ENCODE data around the gene SLC17A9. TPM values are rescaled to one million over a fixed set of nuclear protein-coding genes. Genes with fewer than 3 reads are reported as not detected.
A peak's percentile ranks its signal among the peaks of the same experiment; 100 is the strongest.

SLC17A9 gene
- polyA plus RNA-seq, 3 donors = 0.81 to 31.3 (median 0.82) TPM

DNA sequence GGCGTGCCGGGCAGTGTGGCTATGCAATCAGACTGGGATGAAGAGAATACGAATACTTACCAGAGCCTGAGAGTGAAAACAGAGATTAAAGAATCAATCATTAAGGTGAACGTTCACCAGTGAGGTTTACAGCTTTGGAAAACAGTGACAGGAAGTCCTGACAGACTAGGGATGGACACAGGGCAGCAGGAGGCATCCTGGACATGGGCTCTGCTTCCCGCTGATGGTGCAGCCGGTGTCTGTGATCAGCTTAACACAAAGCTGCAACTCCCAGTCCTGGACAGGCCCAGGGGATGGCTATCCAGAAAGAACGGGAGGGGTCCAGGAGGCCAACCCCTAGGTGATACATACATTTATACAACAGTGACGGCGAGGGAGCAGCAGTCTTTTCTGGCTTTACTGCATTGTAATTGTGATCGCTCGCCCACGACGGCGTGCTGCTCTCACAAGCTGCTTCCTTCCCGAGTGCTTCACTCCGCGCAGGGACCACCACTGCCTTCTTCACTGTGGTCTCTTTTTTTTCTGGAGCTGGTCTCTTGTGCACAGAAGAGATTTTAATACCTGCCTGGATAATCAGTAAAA lies 46.9 kb upstream of the SLC17A9 start:
- H3K9me3 Mint-ChIP-seq = no peaks in the 10 kb centered on the region
- H4K20me1 ChIP-seq (ENCODE audit: insufficient read depth, low read length) = peaks cover 82% of the 10 kb centered on the region
- H3K79me2 ChIP-seq (ENCODE audit: insufficient read depth, low read length) = peaks cover 32% of the 10 kb centered on the region
- TF ChIP-seq, protein P1, sequence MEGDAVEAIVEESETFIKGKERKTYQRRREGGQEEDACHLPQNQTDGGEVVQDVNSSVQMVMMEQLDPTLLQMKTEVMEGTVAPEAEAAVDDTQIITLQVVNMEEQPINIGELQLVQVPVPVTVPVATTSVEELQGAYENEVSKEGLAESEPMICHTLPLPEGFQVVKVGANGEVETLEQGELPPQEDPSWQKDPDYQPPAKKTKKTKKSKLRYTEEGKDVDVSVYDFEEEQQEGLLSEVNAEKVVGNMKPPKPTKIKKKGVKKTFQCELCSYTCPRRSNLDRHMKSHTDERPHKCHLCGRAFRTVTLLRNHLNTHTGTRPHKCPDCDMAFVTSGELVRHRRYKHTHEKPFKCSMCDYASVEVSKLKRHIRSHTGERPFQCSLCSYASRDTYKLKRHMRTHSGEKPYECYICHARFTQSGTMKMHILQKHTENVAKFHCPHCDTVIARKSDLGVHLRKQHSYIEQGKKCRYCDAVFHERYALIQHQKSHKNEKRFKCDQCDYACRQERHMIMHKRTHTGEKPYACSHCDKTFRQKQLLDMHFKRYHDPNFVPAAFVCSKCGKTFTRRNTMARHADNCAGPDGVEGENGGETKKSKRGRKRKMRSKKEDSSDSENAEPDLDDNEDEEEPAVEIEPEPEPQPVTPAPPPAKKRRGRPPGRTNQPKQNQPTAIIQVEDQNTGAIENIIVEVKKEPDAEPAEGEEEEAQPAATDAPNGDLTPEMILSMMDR (IDR thresholded peaks at IDR 0.05) = no peak
- no peaks in the 10 kb centered on the region for H3K9me3 ChIP-seq (replicated peaks in 1 of 2; ENCODE audit: control insufficient read depth in 1 of 2, insufficient read depth in 1 of 2, low read length in 2 of 2)
- H3K4me2 ChIP-seq (replicated peaks; ENCODE audit: extremely low read depth, low read length, poor library complexity, severe bottlenecking) = no peak overlapping the region
- no peak overlapping the region for H3K27ac ChIP-seq (ENCODE audit: low read depth in 1 of 2, low read length in 2 of 2)
- intact Hi-C loops (cut with micrococcal nuclease) = no loop called here
- H2AFZ ChIP-seq (ENCODE audit: insufficient read depth, low read depth, low read length, poor library complexity, severe bottlenecking) = no peak overlapping the region
- H3K27me3 Mint-ChIP-seq (ENCODE audit: low read depth in 3 of 3) = peaks cover 0 to under 1% (median 0%) of the 10 kb centered on the region in 3 donors
- 98% methylated on average over 14 of the region's 17 CpGs for WGBS (ENCODE audit: insufficient coverage)
- H3K9ac ChIP-seq (ENCODE audit: insufficient read depth, low read length, poor library complexity, severe bottlenecking) = no peak overlapping the region
- no peak overlapping the region for H3K27ac Mint-ChIP-seq
- peaks cover 88 to 98% of the 10 kb centered on the region in 2 donors for H3K36me3 ChIP-seq (replicated peaks in 1 of 2; ENCODE audit: control insufficient read depth in 1 of 2, insufficient read depth in 2 of 2, low read length in 2 of 2)
- peaks cover 91 to 95% of the 10 kb centered on the region in 2 donors for H3K36me3 Mint-ChIP-seq
- H3K4me3 ChIP-seq (replicated peaks in 1 of 3; ENCODE audit: low read depth in 2 of 3, low read length in 3 of 3) = no peak overlapping the region
- DNase-seq = no peak
- H3K4me1 Mint-ChIP-seq = no peaks in the 10 kb centered on the region
- H3K27me3 ChIP-seq (ENCODE audit: control insufficient read depth in 2 of 2, insufficient read depth in 2 of 2, low read length in 2 of 2) = no peaks in the 10 kb centered on the region
- H3K4me1 ChIP-seq (ENCODE audit: control insufficient read depth in 1 of 2, insufficient read depth in 2 of 2, low read length in 2 of 2) = no peaks in the 10 kb centered on the region
- no peak overlapping the region for H3K4me3 Mint-ChIP-seq

GRCh38 chr20:62906209-62906608 lies 46.3 kb upstream of the SLC17A9 start:
- no peak overlapping the region for H3K4me3 Mint-ChIP-seq

More at GRCh38 chr20:62906209-62906608, 46.3 kb upstream of the SLC17A9 start:
- Mint-ChIP-seq H3K4me1 (no peaks in the 10 kb centered on the region), H3K36me3 (peaks cover 95 to 100% of the 10 kb centered on the region in 2 donors), H3K27me3 (ENCODE audit: low read depth in 3 of 3) (peaks cover 0 to 4% (median 0%) of the 10 kb centered on the region in 3 donors), H3K27ac (peak overlapping the region in 2 of 7 donors; percentile 34 to 43), H3K9me3 (no peaks in the 10 kb centered on the region)
- DNase-seq = no peak
- H3K27ac ChIP-seq (ENCODE audit: low read depth in 1 of 2, low read length in 2 of 2) = no peak overlapping the region
- no peak overlapping the region for H2AFZ ChIP-seq (ENCODE audit: insufficient read depth, low read depth, low read length, poor library complexity, severe bottlenecking)
- TF ChIP-seq, protein P1 (IDR thresholded peaks at IDR 0.05) = no peak
- no peak overlapping the region for H3K4me3 ChIP-seq (replicated peaks in 1 of 3; ENCODE audit: low read depth in 2 of 3, low read length in 3 of 3)
- H3K27me3 ChIP-seq (ENCODE audit: control insufficient read depth in 2 of 2, insufficient read depth in 2 of 2, low read length in 2 of 2) = no peaks in the 10 kb centered on the region
- 93% methylated on average over 12 of the region's 16 CpGs for WGBS (ENCODE audit: insufficient coverage)
- no peak overlapping the region for H3K4me2 ChIP-seq (replicated peaks; ENCODE audit: extremely low read depth, low read length, poor library complexity, severe bottlenecking)
- peaks cover 82% of the 10 kb centered on the region for H4K20me1 ChIP-seq (ENCODE audit: insufficient read depth, low read length)
- intact Hi-C loops (cut with micrococcal nuclease) = no loop called here
- no peak overlapping the region for H3K9ac ChIP-seq (ENCODE audit: insufficient read depth, low read length, poor library complexity, severe bottlenecking)
- H3K36me3 ChIP-seq (replicated peaks in 1 of 2; ENCODE audit: control insufficient read depth in 1 of 2, insufficient read depth in 2 of 2, low read length in 2 of 2) = peaks cover 94 to 100% of the 10 kb centered on the region in 2 donors
- no peaks in the 10 kb centered on the region for H3K9me3 ChIP-seq (replicated peaks in 1 of 2; ENCODE audit: control insufficient read depth in 1 of 2, insufficient read depth in 1 of 2, low read length in 2 of 2)
- peaks cover 38% of the 10 kb centered on the region for H3K79me2 ChIP-seq (ENCODE audit: insufficient read depth, low read length)
- no peaks in the 10 kb centered on the region for H3K4me1 ChIP-seq (ENCODE audit: control insufficient read depth in 1 of 2, insufficient read depth in 2 of 2, low read length in 2 of 2)
